ENCODE data around the gene UBXN6.

Gene UBXN6

GRCh38 chr19:4497770-4498389 is 40.3 kb upstream of the UBXN6 start:
- no peaks in the 10 kb centered on the region for H3K9me3 Mint-ChIP-seq
- no peak overlapping the region for H3K4me3 Mint-ChIP-seq
- H3K27ac Mint-ChIP-seq, result no peak overlapping the region
- no peaks in the 10 kb centered on the region for H3K4me1 Mint-ChIP-seq
- H3K27me3 Mint-ChIP-seq, result no peaks in the 10 kb centered on the region
- H3K36me3 Mint-ChIP-seq, result no peaks in the 10 kb centered on the region

- H3K36me3 Mint-ChIP-seq, result no peaks in the 10 kb centered on the region
- H3K27ac Mint-ChIP-seq, result no peak overlapping the region
Measured at GRCh38 chr19:4496304-4496703, 38.7 kb upstream of the UBXN6 start.

GRCh38 chr19:4495471-4495870 is 37.9 kb upstream of the UBXN6 start:
- Mint-ChIP-seq H3K4me3 (no peak overlapping the region), H3K27ac (no peak overlapping the region), H3K36me3 (peaks cover 1% of the 10 kb centered on the region)

More at GRCh38 chr19:4496304-4496703, 38.7 kb upstream of the UBXN6 start:
- no peaks in the 10 kb centered on the region for H3K27me3 Mint-ChIP-seq
- H3K4me1 Mint-ChIP-seq, result no peaks in the 10 kb centered on the region
- H3K4me3 Mint-ChIP-seq, result no peak overlapping the region
- no peaks in the 10 kb centered on the region for H3K9me3 Mint-ChIP-seq

GRCh38 chr19:4494691-4495064 is 37.1 kb upstream of the UBXN6 start:
- Mint-ChIP-seq H3K4me1 (no peaks in the 10 kb centered on the region), H3K36me3 (peaks cover 4% of the 10 kb centered on the region), H3K27me3 (no peaks in the 10 kb centered on the region), H3K27ac (no peak overlapping the region), H3K4me3 (no peak overlapping the region), H3K9me3 (no peaks in the 10 kb centered on the region)

More at GRCh38 chr19:4495471-4495870, 37.9 kb upstream of the UBXN6 start:
- Mint-ChIP-seq H3K9me3 (no peaks in the 10 kb centered on the region), H3K4me1 (no peaks in the 10 kb centered on the region), H3K27me3 (no peaks in the 10 kb centered on the region)

- H3K27me3 Mint-ChIP-seq, result no peaks in the 10 kb centered on the region
- H3K4me3 Mint-ChIP-seq, result no peak overlapping the region
- no peaks in the 10 kb centered on the region for H3K9me3 Mint-ChIP-seq
- peaks cover 4% of the 10 kb centered on the region for H3K36me3 Mint-ChIP-seq
- H3K27ac Mint-ChIP-seq, result no peak overlapping the region
- no peaks in the 10 kb centered on the region for H3K4me1 Mint-ChIP-seq
Measured at GRCh38 chr19:4493929-4494690, 36.5 kb upstream of the UBXN6 start.

- H3K9me3 Mint-ChIP-seq, result no peaks in the 10 kb centered on the region
- no peak overlapping the region for H3K27ac Mint-ChIP-seq
- no peak overlapping the region for H3K4me3 Mint-ChIP-seq
- no peaks in the 10 kb centered on the region for H3K4me1 Mint-ChIP-seq
- H3K36me3 Mint-ChIP-seq, result peaks cover 4% of the 10 kb centered on the region
- H3K27me3 Mint-ChIP-seq, result no peaks in the 10 kb centered on the region
Measured at GRCh38 chr19:4493104-4493928, 35.7 kb upstream of the UBXN6 start.

GRCh38 chr19:4492337-4493103 is 34.9 kb upstream of the UBXN6 start:
- Mint-ChIP-seq H3K36me3 (peaks cover 4% of the 10 kb centered on the region), H3K9me3 (no peaks in the 10 kb centered on the region), H3K27ac (no peak overlapping the region), H3K4me1 (no peaks in the 10 kb centered on the region), H3K4me3 (no peak overlapping the region), H3K27me3 (no peaks in the 10 kb centered on the region)

- H3K27ac Mint-ChIP-seq, result no peak overlapping the region
- H3K9me3 Mint-ChIP-seq, result no peaks in the 10 kb centered on the region
- H3K27me3 Mint-ChIP-seq, result no peaks in the 10 kb centered on the region
- H3K4me1 Mint-ChIP-seq, result no peaks in the 10 kb centered on the region
- peaks cover 4% of the 10 kb centered on the region for H3K36me3 Mint-ChIP-seq
- no peak overlapping the region for H3K4me3 Mint-ChIP-seq
Measured at GRCh38 chr19:4491446-4491845, 33.9 kb upstream of the UBXN6 start.

- no peaks in the 10 kb centered on the region for H3K27me3 Mint-ChIP-seq
- H3K36me3 Mint-ChIP-seq, result peaks cover 8% of the 10 kb centered on the region
- H3K4me1 Mint-ChIP-seq, result no peaks in the 10 kb centered on the region
- no peak overlapping the region for H3K27ac Mint-ChIP-seq
- H3K4me3 Mint-ChIP-seq, result no peak overlapping the region
- H3K9me3 Mint-ChIP-seq, result no peaks in the 10 kb centered on the region
Measured at GRCh38 chr19:4488496-4488895, 30.9 kb upstream of the UBXN6 start.

GRCh38 chr19:4487572-4487971 is 30.0 kb upstream of the UBXN6 start:
- no peaks in the 10 kb centered on the region for H3K27me3 Mint-ChIP-seq
- H3K27ac Mint-ChIP-seq, result no peak overlapping the region
- H3K4me1 Mint-ChIP-seq, result no peaks in the 10 kb centered on the region
- no peaks in the 10 kb centered on the region for H3K9me3 Mint-ChIP-seq
- no peak overlapping the region for H3K4me3 Mint-ChIP-seq
- peaks cover 10% of the 10 kb centered on the region for H3K36me3 Mint-ChIP-seq

- no peaks in the 10 kb centered on the region for H3K27me3 Mint-ChIP-seq
- no peaks in the 10 kb centered on the region for H3K4me1 Mint-ChIP-seq
- H3K9me3 Mint-ChIP-seq, result no peaks in the 10 kb centered on the region
- no peak overlapping the region for H3K4me3 Mint-ChIP-seq
- no peak overlapping the region for H3K27ac Mint-ChIP-seq
- H3K36me3 Mint-ChIP-seq, result peaks cover 6% of the 10 kb centered on the region
Measured at GRCh38 chr19:4483385-4483784, 25.8 kb upstream of the UBXN6 start.

GRCh38 chr19:4482721-4483364 is 25.2 kb upstream of the UBXN6 start:
- no peaks in the 10 kb centered on the region for H3K9me3 Mint-ChIP-seq
- H3K27me3 Mint-ChIP-seq, result no peaks in the 10 kb centered on the region
- H3K27ac Mint-ChIP-seq, result no peak overlapping the region
- H3K36me3 Mint-ChIP-seq, result peaks cover 6% of the 10 kb centered on the region
- no peak overlapping the region for H3K4me3 Mint-ChIP-seq
- H3K4me1 Mint-ChIP-seq, result no peaks in the 10 kb centered on the region

- Mint-ChIP-seq H3K36me3 (peaks cover 1% of the 10 kb centered on the region), H3K27ac (no peak overlapping the region), H3K27me3 (no peaks in the 10 kb centered on the region), H3K4me3 (no peak overlapping the region), H3K9me3 (no peaks in the 10 kb centered on the region), H3K4me1 (peaks cover 18% of the 10 kb centered on the region)
Measured at GRCh38 chr19:4477034-4477801, 19.6 kb upstream of the UBXN6 start.

- H3K27ac Mint-ChIP-seq, result no peak overlapping the region
- no peaks in the 10 kb centered on the region for H3K9me3 Mint-ChIP-seq
- H3K36me3 Mint-ChIP-seq, result peaks cover 1% of the 10 kb centered on the region
- peak overlapping the region; percentile 69 for H3K4me3 Mint-ChIP-seq
- H3K4me1 Mint-ChIP-seq, result peaks cover 23% of the 10 kb centered on the region
- H3K27me3 Mint-ChIP-seq, result no peaks in the 10 kb centered on the region
Measured at GRCh38 chr19:4474514-4475022, 17.0 kb upstream of the UBXN6 start.

Measured in activated naive CD4-positive, alpha-beta T cell treated with anti-CD3 and anti-CD28 coated beads, Interleukin-2, amount 50 U/mL, for 24 hours (primary cell).